ENCODE results near the gene TUB. TPM values are rescaled to one million over a fixed set of nuclear protein-coding genes. Genes with fewer than 3 reads are reported as not detected.
A peak's percentile ranks its signal among the peaks of the same experiment; 100 is the strongest.

The TUB gene
- total RNA-seq, 1 donor from 2014 or later = 14.9 TPM

DNA sequence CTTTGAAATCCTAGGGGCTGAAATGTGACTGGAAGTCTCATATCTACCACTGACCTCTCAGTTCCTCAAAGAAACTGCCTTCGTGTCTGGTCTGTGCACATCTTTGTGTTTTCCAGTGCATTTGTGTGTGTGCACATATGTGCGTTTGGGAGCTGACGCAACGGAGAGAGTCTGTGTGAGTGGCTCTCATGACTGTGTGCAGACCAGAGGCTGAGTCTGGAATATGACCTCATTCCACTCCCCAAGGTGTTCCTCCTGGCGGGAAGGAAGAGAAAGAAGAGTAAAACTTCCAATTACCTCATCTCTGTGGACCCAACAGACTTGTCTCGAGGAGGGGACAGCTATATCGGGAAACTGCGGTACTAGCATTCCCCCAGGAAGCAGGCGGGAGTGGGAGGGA is 16.5 kb downstream of the TUB start:
- H3K4me3 Mint-ChIP-seq (ENCODE audit: low read depth) = no peak overlapping the region
- H3K27ac Mint-ChIP-seq = no peak overlapping the region
- TF ChIP-seq, protein P1, sequence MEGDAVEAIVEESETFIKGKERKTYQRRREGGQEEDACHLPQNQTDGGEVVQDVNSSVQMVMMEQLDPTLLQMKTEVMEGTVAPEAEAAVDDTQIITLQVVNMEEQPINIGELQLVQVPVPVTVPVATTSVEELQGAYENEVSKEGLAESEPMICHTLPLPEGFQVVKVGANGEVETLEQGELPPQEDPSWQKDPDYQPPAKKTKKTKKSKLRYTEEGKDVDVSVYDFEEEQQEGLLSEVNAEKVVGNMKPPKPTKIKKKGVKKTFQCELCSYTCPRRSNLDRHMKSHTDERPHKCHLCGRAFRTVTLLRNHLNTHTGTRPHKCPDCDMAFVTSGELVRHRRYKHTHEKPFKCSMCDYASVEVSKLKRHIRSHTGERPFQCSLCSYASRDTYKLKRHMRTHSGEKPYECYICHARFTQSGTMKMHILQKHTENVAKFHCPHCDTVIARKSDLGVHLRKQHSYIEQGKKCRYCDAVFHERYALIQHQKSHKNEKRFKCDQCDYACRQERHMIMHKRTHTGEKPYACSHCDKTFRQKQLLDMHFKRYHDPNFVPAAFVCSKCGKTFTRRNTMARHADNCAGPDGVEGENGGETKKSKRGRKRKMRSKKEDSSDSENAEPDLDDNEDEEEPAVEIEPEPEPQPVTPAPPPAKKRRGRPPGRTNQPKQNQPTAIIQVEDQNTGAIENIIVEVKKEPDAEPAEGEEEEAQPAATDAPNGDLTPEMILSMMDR (IDR thresholded peaks at IDR 0.05; ENCODE audit: unreplicated experiment) = no peak
- no peak for DNase-seq (ENCODE audit: low spot score, unreplicated experiment)
- no peaks in the 10 kb centered on the region for H3K27me3 Mint-ChIP-seq
- no peaks in the 10 kb centered on the region for H3K4me1 Mint-ChIP-seq (ENCODE audit: low read depth)
- peaks cover 6% of the 10 kb centered on the region for H3K36me3 Mint-ChIP-seq (ENCODE audit: insufficient read depth)
- H3K9me3 Mint-ChIP-seq (ENCODE audit: low read depth) = no peaks in the 10 kb centered on the region

DNA sequence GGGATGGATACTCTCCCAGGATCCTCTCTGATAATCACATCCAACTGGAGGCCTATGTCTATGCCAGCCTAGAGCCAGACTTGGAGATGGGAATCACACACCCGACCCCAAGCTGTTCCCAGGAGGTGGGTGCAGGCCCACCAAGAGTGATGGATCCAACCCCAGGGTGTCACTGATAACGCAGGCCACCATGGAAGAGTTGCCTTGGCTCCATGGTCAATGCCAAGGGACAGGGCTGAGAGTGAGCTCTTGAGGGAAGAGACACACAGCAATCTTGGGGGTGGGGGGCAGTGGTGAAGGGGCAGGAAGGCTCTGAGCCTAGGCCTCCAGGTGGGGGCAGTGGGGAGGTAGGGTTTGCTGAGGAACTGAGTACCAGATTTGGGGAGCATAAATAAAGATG is 16.9 kb downstream of the TUB start:
- H3K36me3 Mint-ChIP-seq (ENCODE audit: insufficient read depth) = peaks cover 6% of the 10 kb centered on the region
- TF ChIP-seq, protein P1 (IDR thresholded peaks at IDR 0.05; ENCODE audit: unreplicated experiment) = no peak
- no peak for DNase-seq (ENCODE audit: low spot score, unreplicated experiment)
- no peak overlapping the region for H3K4me3 Mint-ChIP-seq (ENCODE audit: low read depth)
- no peaks in the 10 kb centered on the region for H3K27me3 Mint-ChIP-seq
- H3K4me1 Mint-ChIP-seq (ENCODE audit: low read depth) = no peaks in the 10 kb centered on the region
- H3K27ac Mint-ChIP-seq = no peak overlapping the region
- H3K9me3 Mint-ChIP-seq (ENCODE audit: low read depth) = no peaks in the 10 kb centered on the region

DNA sequence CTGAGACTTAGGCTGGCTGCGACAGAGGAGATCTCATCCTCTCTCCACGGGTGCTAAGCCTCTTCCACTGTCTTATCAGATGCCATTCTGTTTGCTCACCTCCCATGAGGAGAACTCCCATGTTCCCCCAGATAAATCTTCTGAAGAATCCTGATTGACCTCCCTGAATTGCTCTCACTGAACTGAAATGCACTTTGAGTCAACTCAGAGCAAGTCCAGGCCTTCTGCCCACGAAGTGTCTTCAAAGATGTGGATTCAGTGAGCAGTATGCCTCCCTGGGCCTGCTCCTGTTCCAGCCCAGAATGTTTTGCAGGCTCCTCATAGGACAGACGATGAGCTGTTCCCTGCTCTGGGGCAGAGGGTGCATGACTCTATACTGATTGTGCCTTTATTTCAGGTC is 17.4 kb downstream of the TUB start:
- Mint-ChIP-seq H3K36me3 (ENCODE audit: insufficient read depth) (peaks cover 6% of the 10 kb centered on the region), H3K27me3 (no peaks in the 10 kb centered on the region), H3K4me3 (ENCODE audit: low read depth) (no peak overlapping the region), H3K27ac (no peak overlapping the region), H3K4me1 (ENCODE audit: low read depth) (no peaks in the 10 kb centered on the region), H3K9me3 (ENCODE audit: low read depth) (no peaks in the 10 kb centered on the region)
- DNase-seq (ENCODE audit: low spot score, unreplicated experiment) = no peak
- TF ChIP-seq, protein P1 (IDR thresholded peaks at IDR 0.05; ENCODE audit: unreplicated experiment) = no peak

DNA sequence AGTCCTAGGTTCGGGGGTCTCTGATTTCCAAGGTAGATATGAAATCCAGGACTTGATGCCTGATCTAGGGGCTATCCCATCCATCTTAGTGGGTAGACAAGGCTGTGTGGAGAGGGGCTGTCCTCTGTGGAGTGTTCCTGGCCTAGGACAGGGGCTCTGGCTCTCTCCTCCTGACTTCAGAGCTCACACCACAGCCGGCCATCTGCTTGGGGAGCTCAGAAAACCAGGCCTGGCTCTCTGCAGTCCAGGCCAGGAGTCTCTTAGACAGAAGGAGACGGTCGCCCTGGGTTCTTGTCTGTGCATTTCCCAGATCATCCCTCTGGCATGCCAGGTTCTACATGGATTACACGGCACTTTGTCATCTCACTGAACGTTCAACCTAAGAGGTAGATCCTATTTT is 17.9 kb downstream of the TUB start:
- Mint-ChIP-seq H3K4me1 (ENCODE audit: low read depth) (no peaks in the 10 kb centered on the region), H3K27ac (no peak overlapping the region), H3K9me3 (ENCODE audit: low read depth) (no peaks in the 10 kb centered on the region), H3K27me3 (no peaks in the 10 kb centered on the region), H3K4me3 (ENCODE audit: low read depth) (no peak overlapping the region), H3K36me3 (ENCODE audit: insufficient read depth) (peaks cover 6% of the 10 kb centered on the region)
- DNase-seq (ENCODE audit: low spot score, unreplicated experiment) = no peak
- TF ChIP-seq, protein P1 (IDR thresholded peaks at IDR 0.05; ENCODE audit: unreplicated experiment) = no peak

DNA sequence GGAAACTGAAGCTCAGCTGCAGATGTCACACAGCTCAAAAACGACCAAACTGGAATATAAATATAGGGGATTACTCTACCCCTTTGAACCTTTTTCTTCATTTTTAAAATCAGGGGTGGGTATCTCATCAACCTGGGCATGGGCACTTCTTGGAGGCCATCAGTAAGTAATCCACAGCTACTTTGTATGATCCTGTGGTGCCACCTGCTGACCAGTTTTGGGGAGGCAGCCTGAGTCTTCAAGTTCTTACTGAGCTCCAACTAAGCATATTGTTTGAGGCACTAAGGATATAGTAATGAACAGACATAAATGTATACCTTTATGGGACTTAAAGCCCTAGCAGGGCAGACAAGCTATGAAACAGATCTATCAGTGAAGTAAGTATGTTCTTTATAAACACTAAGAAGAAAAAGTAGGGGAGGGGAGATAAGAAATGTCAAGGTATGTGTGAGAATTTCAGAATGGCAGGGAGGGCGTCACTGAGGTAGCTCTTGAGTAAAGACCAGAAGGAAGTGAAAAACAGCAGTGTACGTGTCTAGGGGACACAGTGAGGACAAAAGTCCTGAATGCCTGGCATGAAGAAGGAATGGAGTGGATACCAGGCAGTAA is 18.4 kb downstream of the TUB start:
- Mint-ChIP-seq H3K4me1 (ENCODE audit: low read depth) (no peaks in the 10 kb centered on the region), H3K27ac (no peak overlapping the region), H3K27me3 (no peaks in the 10 kb centered on the region), H3K36me3 (ENCODE audit: insufficient read depth) (peaks cover 6% of the 10 kb centered on the region), H3K4me3 (ENCODE audit: low read depth) (no peak overlapping the region), H3K9me3 (ENCODE audit: low read depth) (no peaks in the 10 kb centered on the region)
- TF ChIP-seq, protein P1 (IDR thresholded peaks at IDR 0.05; ENCODE audit: unreplicated experiment) = peak; percentile 88
- DNase-seq (ENCODE audit: low spot score, unreplicated experiment) = peak; percentile 68

All from progenitor cell of endocrine pancreas (in vitro differentiated cells).